Choroid plexus epithelial cell (primary cell): ENCODE measurements around the gene CCL28.
"Not testable (repeated sequence)": the region's sequence is repeated elsewhere in the genome, so short reads cannot be mapped to it uniquely, and the experiment has no call there.

ENCODE experiments used
- DNase-seq: peaks from one replicate; pipeline ENCODE4 v3.0.0-alpha.2; 2010; ENCODE audit warnings: low read depth
- H3K4me3 ChIP-seq: 2 replicates; pipeline ENCODE4 v1.5.1; 2011; ENCODE audit warnings: low read depth, mild to moderate bottlenecking, control low read depth, low read length, moderate library complexity
- TF ChIP-seq, protein P1 (sequence below): conservative IDR thresholded peaks from 2 replicates; pipeline ENCODE4 v1.5.1; 2011; ENCODE audit warnings: low read depth, mild to moderate bottlenecking, control low read depth, inconsistent platforms, low read length, moderate library complexity

Gene CCL28, protein sequence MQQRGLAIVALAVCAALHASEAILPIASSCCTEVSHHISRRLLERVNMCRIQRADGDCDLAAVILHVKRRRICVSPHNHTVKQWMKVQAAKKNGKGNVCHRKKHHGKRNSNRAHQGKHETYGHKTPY

DNA sequence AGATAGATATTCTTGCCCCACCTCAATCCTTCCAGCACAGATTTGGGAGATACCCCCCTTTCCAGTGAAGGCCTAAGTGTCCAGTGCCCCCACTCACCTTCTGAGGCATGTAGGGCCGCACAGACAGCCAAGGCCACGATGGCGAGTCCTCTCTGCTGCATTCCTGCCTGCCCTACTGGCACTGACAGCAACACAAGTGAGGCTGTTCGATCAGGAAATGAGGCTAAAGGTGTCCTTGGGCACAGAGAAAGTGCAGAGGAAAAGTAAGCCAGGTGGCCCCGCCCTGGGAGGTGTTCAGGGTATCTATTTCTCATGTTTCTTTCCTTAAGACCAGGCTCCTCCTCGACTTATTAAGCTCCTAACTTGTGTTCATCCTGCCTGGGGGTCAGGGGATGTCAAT lies at the start of gene CCL28:
TSS of gene CCL28 (minus strand) at position 236 of the 400 bp plus-strand sequence. CDS start at position 161, 75 bp downstream.
- no peak for DNase-seq
- H3K4me3 ChIP-seq = no peak within 1 kb of the TSS

DNA sequence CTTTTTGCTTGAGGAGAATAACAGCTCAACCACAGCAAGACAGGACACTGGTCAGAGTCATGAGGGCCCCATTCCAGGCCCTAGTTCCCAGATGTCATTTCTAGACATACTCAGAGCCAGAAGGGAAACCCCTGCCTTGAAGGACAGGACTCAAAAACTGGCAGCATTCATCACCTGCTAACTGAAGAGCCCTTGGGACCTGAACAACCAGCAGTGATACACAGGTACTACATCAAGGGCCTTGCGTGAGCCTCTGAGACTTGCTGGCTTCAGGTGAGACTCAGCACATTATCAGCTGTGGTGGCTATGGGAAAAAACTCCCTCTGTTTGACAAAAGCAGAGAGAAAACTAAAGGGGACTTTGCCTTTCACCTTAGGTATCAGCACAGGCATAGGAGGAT lies 48.9 kb upstream of the CCL28 start:
- no peak for DNase-seq
- H3K4me3 ChIP-seq = no peak overlapping the region
- TF ChIP-seq, protein P1, sequence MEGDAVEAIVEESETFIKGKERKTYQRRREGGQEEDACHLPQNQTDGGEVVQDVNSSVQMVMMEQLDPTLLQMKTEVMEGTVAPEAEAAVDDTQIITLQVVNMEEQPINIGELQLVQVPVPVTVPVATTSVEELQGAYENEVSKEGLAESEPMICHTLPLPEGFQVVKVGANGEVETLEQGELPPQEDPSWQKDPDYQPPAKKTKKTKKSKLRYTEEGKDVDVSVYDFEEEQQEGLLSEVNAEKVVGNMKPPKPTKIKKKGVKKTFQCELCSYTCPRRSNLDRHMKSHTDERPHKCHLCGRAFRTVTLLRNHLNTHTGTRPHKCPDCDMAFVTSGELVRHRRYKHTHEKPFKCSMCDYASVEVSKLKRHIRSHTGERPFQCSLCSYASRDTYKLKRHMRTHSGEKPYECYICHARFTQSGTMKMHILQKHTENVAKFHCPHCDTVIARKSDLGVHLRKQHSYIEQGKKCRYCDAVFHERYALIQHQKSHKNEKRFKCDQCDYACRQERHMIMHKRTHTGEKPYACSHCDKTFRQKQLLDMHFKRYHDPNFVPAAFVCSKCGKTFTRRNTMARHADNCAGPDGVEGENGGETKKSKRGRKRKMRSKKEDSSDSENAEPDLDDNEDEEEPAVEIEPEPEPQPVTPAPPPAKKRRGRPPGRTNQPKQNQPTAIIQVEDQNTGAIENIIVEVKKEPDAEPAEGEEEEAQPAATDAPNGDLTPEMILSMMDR = no peak

More for the DNA sequence above, at the start of gene CCL28:
- TF ChIP-seq, protein P1 = no peak

DNA sequence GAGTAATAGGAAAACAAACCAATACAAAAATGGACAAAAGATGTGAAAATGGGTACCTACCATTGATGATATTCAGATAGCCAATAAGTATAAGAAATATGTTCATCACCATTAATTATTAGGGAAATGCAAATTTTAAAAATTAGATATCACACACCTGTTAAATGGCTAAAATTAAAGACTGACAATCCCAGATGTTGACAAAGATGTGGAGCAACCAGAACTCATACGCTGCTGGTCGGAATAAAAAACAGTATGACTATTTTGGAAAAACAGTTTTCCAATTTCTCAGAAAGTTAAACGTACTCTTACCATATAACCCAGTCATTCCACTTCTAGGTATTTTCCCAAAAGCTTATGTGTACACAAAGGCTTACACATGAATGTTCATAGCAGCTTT lies 44.4 kb upstream of the CCL28 start:
- no peak overlapping the region for H3K4me3 ChIP-seq
- TF ChIP-seq, protein P1 = no peak
- no peak for DNase-seq

DNA sequence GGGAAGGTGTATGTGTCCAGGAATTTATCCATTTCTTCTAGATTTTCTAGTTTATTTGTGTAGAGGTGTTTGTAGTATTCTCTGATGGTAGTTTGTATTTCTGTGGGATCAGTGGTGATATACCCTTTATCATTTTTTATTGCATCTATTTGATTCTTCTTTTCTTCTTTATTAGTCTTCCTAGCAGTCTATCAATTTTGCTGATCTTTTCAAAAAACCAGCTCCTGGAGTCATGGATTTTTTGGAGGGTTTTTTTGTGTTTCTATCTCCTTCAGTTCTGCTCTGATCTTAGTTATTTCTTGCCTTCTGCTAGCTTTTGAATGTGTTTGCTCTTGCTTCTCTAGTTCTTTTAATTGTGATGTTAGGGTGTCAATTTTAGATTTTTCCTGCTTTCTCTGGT lies 29.4 kb upstream of the CCL28 start:
- not testable (repeated sequence) for DNase-seq, H3K4me3 ChIP-seq

DNA sequence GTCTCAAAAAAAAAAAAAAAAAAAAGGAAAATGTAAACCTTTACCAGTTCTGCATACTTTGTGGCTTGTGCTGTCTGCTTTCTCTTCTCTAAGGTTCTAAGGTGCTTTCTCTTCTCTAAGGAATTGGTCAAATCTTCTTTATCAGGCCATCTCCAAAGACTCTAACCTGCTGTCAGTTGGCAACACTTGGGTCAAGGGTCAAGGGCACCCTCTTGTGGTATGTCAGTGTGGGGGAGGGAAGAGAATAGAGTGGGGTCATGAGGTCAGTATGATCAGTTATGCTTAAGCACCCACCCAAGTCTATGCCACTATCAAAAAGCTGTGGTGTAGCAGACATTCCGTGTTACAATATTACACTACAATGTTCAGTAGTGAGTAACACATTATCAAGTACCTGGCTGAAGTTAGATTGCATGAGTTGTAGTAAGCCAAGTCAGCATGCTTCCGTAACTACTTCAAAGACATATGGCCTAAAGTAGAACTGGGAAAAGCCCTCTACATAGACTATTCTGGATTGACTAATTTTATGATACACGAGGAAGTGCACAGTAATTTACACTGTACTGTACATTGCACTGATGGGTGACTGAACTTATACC lies 25.0 kb upstream of the CCL28 start:
- no peak overlapping the region for H3K4me3 ChIP-seq
- TF ChIP-seq, protein P1 = no peak
- no peak for DNase-seq

DNA sequence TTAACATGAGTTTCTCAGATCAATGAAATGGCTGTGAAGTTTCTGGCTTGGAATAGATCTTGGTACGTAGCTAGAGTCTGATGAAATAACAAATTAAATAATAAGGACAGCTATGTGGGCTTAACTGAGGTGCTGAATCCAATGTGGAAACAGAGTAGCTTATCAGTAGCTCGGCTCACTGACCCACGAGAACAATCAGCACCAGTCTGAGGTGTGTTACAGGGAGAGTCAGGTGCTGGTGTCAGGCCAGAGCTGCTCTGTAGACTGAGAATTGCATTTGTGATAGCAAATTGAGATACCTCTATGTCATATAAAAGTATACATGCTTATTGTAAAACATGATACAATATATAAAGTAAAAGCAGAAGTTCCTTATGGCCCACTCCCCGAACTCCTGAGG lies 21.2 kb upstream of the CCL28 start:
- TF ChIP-seq, protein P1 = no peak
- DNase-seq = no peak
- H3K4me3 ChIP-seq = no peak overlapping the region

DNA sequence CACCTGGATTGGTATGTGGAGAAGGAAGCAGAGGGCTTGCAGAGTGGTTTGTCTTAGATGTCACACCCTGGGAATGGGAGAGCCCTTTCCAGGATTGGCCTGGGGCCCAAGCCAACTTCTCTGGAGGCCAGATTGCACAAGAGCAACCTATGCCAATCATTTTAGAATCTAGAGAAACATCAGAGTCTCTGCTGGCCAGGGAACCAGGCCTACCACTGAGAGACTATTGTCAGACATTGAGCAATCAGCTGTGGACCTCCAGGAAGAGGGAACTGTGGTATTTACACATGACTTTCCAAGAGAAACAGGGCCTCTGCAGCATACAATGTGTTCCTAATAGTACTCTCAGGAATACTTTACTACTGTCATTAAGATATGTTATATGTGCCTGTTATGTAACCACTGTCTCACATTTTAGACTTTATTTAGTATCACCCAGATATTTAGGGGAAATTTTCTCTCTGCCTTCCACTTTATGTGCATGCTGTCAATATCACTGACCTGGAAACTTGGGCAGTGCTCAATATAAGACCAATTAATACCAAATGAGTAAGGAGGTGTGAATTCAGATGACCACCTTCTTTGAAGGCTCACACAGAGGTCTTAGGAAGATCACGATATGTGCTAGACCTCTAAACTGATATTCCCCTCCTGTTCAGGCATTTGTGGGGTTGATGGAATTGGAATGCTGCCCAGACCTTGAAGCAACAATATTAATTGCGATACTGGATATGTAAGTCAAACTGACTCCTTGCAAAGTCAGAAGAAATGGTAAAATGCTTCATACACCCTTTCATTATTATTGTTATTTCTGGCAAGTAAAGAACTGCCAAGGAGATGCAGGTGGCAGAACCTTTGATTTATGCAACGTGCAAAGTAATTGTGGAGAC lies 20.5 kb upstream of the CCL28 start:
- DNase-seq = peak; percentile 92

More for the DNA sequence above, 20.5 kb upstream of the CCL28 start:
- TF ChIP-seq, protein P1 = no peak
- H3K4me3 ChIP-seq = no peak overlapping the region
